CD4-positive, alpha-beta T cell (primary cell): ENCODE data around the gene CPAMD8. TPM values are rescaled to one million over a fixed set of nuclear protein-coding genes. Genes with fewer than 3 reads are reported as not detected.

ENCODE experiments used
- ATAC-seq: fragments of 200-7000 bp; cut with Tn5 transposase; one replicate; pipeline ENCODE4 v1.10.0; 2022; ENCODE audit warnings: mild to moderate bottlenecking; ENCODE audit not compliant: poor library complexity
- CTCF ChIA-PET: fragments of 350-600 bp; sonication (Branson Sonifier 250); formaldehyde crosslinking; loops from one replicate; lab custom pipeline; 2021; ENCODE audit warnings: antibody characterized with exemption, inconsistent platforms; lab: Charles Lee
- POLR2A ChIA-PET: fragments of 350-600 bp; sonication (Branson Sonifier 250); formaldehyde crosslinking; loops from one replicate; lab custom pipeline; 2021; ENCODE audit warnings: antibody characterized with exemption, inconsistent platforms; lab: Charles Lee
- DNase-seq, 14 experiments: peaks; one replicate each; pipeline ENCODE4 v3.0.0-alpha.2; 2013 to 2020; ENCODE audit warnings: mixed read lengths in 2 of 14
- H3K27ac ChIP-seq, 2 donors: one replicate each; pipeline versions ENCODE4 v1.5.1 to v1.7.0; 2013; ENCODE audit warnings: low read length in 2 of 2, low read depth in 1 of 2, mild to moderate bottlenecking in 1 of 2
- H3K27me3 ChIP-seq, 2 experiments: 1 replicate in 1 of 2; 2 replicates in 1 of 2; pipeline versions ENCODE4 v1.6.1 to v1.7.0; 2013; ENCODE audit warnings: low read length in 2 of 2, control low read depth in 1 of 2, mild to moderate bottlenecking in 1 of 2, moderate library complexity in 1 of 2; ENCODE audit not compliant: insufficient read depth in 2 of 2, control insufficient read depth in 1 of 2
- H3K36me3 ChIP-seq: one replicate; pipeline ENCODE4 v1.6.1; 2013; ENCODE audit warnings: low read length, control low read depth; ENCODE audit not compliant: insufficient read depth
- H3K4me1 ChIP-seq: one replicate; pipeline ENCODE4 v1.6.1; 2013; ENCODE audit warnings: low read length, control low read depth; ENCODE audit not compliant: insufficient read depth
- H3K4me3 ChIP-seq: one replicate; pipeline ENCODE4 v1.5.1; 2013; ENCODE audit warnings: mild to moderate bottlenecking, low read length, moderate library complexity
- H3K9me3 ChIP-seq, 2 experiments: 1 replicate in 1 of 2; 2 replicates in 1 of 2; pipeline versions ENCODE4 v1.6.1 to v1.7.0; 2013; ENCODE audit warnings: low read length in 2 of 2, mild to moderate bottlenecking in 2 of 2, control low read depth in 1 of 2, moderate library complexity in 1 of 2; ENCODE audit not compliant: control insufficient read depth in 1 of 2, insufficient read depth in 1 of 2
- H3K27ac Mint-ChIP-seq: one replicate; pipeline ENCODE4 v1.8.0; 2020; ENCODE audit warnings: mixed read lengths
- H3K27me3 Mint-ChIP-seq: one replicate; pipeline ENCODE4 v1.8.0; 2021; ENCODE audit warnings: mixed read lengths
- H3K36me3 Mint-ChIP-seq: one replicate; pipeline ENCODE4 v1.8.0; 2021; ENCODE audit warnings: low read depth, mixed read lengths
- H3K4me1 Mint-ChIP-seq: one replicate; pipeline ENCODE4 v1.8.0; 2021; ENCODE audit warnings: low read depth, mixed read lengths
- H3K4me3 Mint-ChIP-seq: one replicate; pipeline ENCODE4 v1.8.0; 2020; ENCODE audit warnings: mild to moderate bottlenecking, mixed read lengths
- H3K9me3 Mint-ChIP-seq: one replicate; pipeline ENCODE4 v1.8.0; 2020; ENCODE audit warnings: mixed read lengths
- CTCF ChIP-seq: fragments of 200-600 bp; IDR thresholded peaks from one replicate; pipeline ENCODE4 v1.8.0; 2022; ENCODE audit warnings: antibody characterized with exemption, mild to moderate bottlenecking
- intact Hi-C, 2 experiments: fragments of 100-400 bp; cut with DNase I in 1 of 2; cut with micrococcal nuclease in 1 of 2; formaldehyde crosslinking; loops; one replicate each; pipeline versions ENCODE4 v1.15.1 to v1.9.0; 2023 to 2025; cut with DNase I, micrococcal nuclease
- total RNA-seq, 174 experiments: library from RNA in 2 of 174; stranded (reverse) in 2 of 174; gene quantifications; one replicate each; pipeline ENCODE4 v1.2.3 and lab custom pipeline; 2021 to 2026

Gene CPAMD8
- total RNA-seq, 2 experiments from 2014 or later: 0.05 to 0.34 TPM

- peaks cover 13% of the 10 kb centered on the region for H3K9me3 Mint-ChIP-seq
- no peaks in the 10 kb centered on the region for H3K4me1 Mint-ChIP-seq
- no peak for ATAC-seq
- no peaks in the 10 kb centered on the region for H3K27me3 ChIP-seq
- ChIA-PET POLR2A (no interaction called here), CTCF (interaction anchor here (0.7 kb wide), 1 partner anchor 318 kb away, joined by 4 read pairs; no protein-coding TSS in a partner anchor)
- H3K4me3 Mint-ChIP-seq: no peak overlapping the region
- H3K4me3 ChIP-seq: no peak overlapping the region
- H3K36me3 Mint-ChIP-seq: no peaks in the 10 kb centered on the region
- H3K27ac ChIP-seq: no peak overlapping the region
- no peak for DNase-seq
- intact Hi-C loops: no loop called here
- H3K36me3 ChIP-seq: no peaks in the 10 kb centered on the region
- no peak overlapping the region for H3K27ac Mint-ChIP-seq
- no peak for TF ChIP-seq CTCF
- H3K4me1 ChIP-seq: no peaks in the 10 kb centered on the region
- peaks cover 0 to 21% of the 10 kb centered on the region in 2 experiments for H3K9me3 ChIP-seq
- no peaks in the 10 kb centered on the region for H3K27me3 Mint-ChIP-seq
Observed at GRCh38 chr19:16936901-16937300, 89.7 kb downstream of the CPAMD8 start.

GRCh38 chr19:16934489-16934888 is 92.1 kb downstream of the CPAMD8 start:
- Mint-ChIP-seq H3K27me3 (peaks cover 9% of the 10 kb centered on the region), H3K9me3 (peaks cover 15% of the 10 kb centered on the region), H3K36me3 (no peaks in the 10 kb centered on the region), H3K4me1 (no peaks in the 10 kb centered on the region), H3K27ac (no peak overlapping the region), H3K4me3 (no peak overlapping the region)
- no peaks in the 10 kb centered on the region for H3K4me1 ChIP-seq
- ATAC-seq: no peak
- TF ChIP-seq CTCF: no peak
- CTCF ChIA-PET: no interaction called here
- no peak overlapping the region for H3K4me3 ChIP-seq
- H3K27me3 ChIP-seq: no peaks in the 10 kb centered on the region
- no peak overlapping the region for H3K27ac ChIP-seq
- intact Hi-C loops: no loop called here
- peaks cover 11 to 21% of the 10 kb centered on the region in 2 experiments for H3K9me3 ChIP-seq
- DNase-seq: no peak
- no peaks in the 10 kb centered on the region for H3K36me3 ChIP-seq
- POLR2A ChIA-PET: no interaction called here

GRCh38 chr19:16931306-16931705 is 95.3 kb downstream of the CPAMD8 start:
- Mint-ChIP-seq H3K4me3 (no peak overlapping the region), H3K27ac (no peak overlapping the region), H3K4me1 (no peaks in the 10 kb centered on the region), H3K36me3 (no peaks in the 10 kb centered on the region), H3K27me3 (peaks cover 22% of the 10 kb centered on the region), H3K9me3 (peaks cover 20% of the 10 kb centered on the region)
- CTCF ChIA-PET: no interaction called here
- intact Hi-C loops: no loop called here
- DNase-seq (no peak), ATAC-seq (no peak)
- POLR2A ChIA-PET: no interaction called here
- no peak for TF ChIP-seq CTCF
- H3K27me3 ChIP-seq: no peaks in the 10 kb centered on the region
- H3K27ac ChIP-seq: no peak overlapping the region
- no peaks in the 10 kb centered on the region for H3K4me1 ChIP-seq
- peaks cover 21 to 27% of the 10 kb centered on the region in 2 experiments for H3K9me3 ChIP-seq
- no peaks in the 10 kb centered on the region for H3K36me3 ChIP-seq
- no peak overlapping the region for H3K4me3 ChIP-seq
